HG02642 (cell line): Measurements from ENCODE around the gene DNAJB5.
"Not testable (repeated sequence)": the region's sequence is repeated elsewhere in the genome, so short reads cannot be mapped to it uniquely, and the experiment has no call there.

ENCODE experiments used
- ATAC-seq: cut with Tn5 transposase; IDR thresholded peaks from one replicate; pipeline ENCODE4 v1.9.1; 2021; ENCODE audit warnings: mild to moderate bottlenecking; ENCODE audit not compliant: unreplicated experiment, poor library complexity

DNAJB5 gene

DNA sequence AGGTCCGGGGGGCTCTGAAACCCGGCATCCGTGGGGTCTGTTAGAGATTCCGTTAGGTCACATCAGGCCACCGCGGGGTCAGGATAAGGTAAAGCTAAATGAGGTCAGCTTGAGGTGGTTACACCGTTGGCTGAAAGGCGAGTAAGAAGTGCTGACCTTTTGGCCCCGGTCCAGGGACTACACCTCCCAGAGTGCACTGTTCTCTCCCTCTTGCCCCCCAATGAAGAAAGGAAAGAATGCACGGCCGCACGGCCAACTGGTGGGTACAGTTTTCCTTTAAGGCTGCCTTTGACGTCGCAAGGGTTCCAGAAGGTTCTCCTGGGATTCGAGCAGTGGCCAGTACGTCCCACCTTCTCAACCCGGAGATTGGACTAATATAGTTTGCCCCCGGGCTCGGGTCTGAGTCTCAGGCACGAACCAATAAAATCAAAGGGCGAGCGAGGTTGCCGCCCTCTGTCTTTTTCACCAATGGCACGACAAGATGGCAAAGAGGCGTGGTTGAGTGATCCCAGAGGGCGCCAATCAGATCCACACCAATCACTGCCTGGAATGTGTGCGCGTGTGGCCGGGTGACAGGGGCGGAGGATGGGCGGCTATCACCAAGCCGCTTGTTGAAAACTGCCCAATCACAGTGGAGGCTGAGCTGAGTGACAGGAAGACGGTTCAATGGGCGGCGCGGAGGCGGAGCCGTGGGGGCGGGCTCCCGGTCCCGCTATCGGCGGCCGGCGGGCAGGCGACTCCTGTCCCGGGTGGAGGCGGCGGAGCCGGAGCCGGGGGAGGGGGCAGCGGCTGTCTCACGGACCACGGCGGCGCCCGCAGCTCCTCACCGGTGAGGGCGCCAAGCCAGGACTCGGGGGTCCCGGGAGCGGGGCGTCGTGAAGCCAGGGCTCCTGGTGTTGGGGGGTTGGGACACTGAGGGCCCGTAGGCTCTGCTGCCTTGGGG, at the start of gene DNAJB5:
TSS of gene DNAJB5 (plus strand) at position 743 of the 943 bp plus-strand sequence. CDS start 886 bp downstream, outside the sequence.
- peak; percentile 88 for ATAC-seq

DNA sequence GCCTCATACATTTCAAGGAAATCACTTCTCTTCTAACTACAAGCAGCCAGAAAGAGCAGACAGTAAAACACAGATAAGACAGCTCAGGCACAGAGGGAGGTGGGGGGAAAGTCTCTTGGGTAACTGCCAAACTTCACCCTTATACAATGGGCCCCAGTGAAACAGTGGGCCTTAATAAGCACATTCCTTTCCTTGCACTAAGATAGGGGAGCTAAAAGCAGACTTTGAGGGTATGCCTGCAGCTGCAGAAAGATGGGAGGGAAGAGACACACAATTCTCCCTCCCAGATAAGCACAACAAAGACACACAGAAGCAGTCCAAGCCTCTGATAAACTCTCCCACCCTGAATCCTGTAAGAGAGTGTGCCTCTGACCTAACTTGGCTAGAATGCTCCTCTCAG, 49.6 kb upstream of the DNAJB5 start:
- not testable (repeated sequence) for ATAC-seq

DNA sequence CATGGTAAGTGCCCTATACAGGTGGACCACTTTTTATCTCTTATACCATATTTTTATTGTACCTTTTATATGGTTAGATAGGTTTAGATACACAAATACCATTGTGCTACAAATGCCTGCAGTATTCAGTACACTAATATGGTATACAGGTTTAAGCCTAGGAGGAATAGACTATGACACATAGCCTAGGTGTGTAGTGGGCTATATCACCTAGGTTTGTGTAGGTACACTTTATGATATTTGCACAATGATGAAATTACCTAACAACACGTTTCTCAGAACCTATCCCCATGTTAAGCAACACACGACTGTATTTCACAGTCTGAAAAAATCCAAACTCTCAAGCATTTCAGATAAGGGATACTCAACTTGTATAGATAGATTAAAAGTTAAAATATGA, 41.1 kb upstream of the DNAJB5 start:
- no peak for ATAC-seq

DNA sequence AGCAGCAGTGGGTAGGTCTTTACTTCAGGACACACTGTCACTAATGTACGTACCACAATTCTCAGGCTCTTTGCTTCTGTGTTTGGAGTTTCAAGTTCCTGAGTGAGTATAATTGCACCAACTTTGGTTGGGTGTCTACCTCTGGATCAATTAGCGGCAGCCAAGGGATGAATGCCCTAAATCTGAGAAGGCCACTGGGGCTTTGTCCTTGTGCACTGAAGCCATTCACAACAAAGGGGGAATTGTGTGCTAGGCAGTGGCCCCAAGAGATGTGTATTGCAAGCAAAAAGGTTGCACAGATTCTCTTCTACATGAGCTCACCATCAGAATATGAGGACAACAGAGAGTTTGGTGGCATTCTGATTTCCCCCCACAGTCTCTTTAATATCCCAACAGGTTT, 35.3 kb upstream of the DNAJB5 start:
- ATAC-seq: no peak

DNA sequence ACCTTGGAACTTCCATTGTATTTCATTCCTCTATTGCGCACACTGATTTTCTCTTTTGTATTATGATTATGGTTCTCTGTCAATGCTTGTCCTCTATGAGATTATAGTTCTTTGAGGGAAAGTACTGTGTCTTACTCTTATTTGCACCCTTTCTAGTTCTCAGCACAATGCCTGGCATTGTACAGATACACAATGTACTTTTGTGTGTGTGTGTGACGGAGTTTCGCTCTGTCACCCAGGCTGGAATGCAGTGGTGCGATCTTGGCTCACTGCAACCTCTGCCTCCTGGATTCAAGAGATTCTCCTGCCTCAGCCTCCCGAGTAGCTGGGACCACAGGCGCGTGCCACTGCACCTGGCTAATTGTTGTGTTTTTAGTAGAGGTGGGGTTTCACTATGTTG, 33.5 kb upstream of the DNAJB5 start:
- ATAC-seq: not testable (repeated sequence)

DNA sequence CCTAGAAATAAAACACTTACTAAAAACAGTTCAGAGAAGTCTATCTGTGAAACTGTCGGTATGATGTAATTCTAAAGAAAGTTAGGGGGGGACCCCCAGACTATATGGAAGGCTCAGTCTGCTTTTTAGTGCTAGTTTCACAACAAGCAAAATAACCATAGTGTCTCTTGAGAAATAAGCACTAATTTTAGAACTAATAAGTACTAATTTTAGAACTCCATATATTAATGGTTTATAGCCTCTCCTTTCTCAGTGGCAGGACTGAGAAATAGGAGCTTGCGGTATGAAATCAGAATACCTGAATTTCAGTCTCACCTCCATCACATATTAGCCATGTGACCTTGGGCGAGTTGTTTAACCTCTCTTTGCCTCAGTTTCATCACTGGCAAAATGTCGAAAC, 32.9 kb upstream of the DNAJB5 start:
- no peak for ATAC-seq

DNA sequence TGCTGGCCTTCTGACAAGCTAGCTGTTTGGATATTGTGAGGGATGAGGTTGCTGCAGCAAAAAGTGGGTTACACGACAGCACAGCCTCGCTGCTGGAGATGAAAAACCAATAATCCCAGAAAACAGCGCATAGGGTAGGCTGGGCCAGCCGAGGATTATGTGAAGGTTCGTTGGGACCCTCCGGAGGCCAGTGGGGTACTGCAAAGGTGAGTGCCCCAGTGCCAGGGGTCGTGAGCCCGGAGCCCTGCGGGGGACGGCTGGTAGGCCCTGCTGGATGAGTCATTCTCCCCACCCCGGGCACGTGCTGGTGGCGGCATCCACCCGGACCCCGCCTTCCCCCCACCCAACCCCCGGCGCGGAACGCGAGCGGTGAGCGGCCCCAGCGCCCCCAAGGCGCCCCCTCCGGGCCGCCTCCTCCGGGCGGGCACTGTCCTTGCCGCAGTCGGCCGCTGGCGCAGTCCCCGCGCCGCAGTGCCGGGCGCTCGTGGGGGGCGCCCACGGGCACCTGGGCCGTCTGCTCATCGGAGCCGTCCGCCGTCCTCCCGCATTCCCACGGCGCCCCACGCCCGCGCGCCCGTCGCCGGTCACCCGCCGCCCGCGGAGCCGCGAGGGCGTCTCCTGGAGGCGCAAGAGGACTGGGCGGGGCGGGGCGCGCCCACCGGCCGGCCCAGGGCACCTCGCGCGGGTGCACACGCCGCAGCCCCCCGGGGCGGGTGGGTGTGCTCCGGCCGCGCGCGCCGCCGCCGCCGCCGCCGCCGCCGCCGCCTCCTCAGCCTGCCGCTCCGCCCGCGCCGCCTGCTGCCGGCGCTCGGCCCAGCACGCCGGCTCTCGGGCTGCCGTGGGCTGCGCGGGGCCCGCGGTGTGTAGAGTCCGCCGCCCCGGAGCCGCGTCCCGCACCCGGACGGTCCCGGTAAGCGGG, 31.8 kb upstream of the DNAJB5 start, which contains the start of gene PHF24:
TSS of gene PHF24 (plus strand) at position 794 of the 919 bp plus-strand sequence. CDS start 13,014 bp downstream, outside the sequence.
- ATAC-seq: no peak

DNA sequence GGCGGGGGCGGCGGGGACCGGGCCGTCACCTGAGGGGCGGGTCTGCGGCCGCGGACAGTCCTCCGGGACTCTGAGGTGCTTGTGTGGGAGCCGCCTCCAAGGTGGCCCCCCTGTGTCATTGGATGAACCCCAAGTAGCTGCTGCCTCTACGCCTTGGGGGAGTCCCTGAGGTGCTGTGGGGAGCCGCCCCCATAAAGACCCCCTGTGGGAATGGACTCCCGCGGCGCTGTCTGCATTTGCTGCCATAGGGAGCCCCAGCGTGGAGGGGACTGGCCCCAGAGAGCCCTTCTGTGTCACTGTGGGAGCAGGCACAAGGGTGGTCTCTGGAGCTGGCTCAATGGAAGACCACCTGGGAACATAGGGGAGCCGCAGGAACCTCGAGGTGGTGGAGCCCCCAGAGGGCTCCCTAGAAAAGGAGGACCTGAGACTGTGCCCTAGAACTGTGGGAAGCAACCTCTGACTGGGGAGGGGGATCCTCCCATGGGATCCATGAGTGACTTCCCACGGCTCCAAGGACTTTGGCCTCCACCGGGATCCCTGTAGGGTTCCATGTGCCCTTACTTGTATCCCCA, 31.0 kb upstream of the DNAJB5 start:
- no peak for ATAC-seq

DNA sequence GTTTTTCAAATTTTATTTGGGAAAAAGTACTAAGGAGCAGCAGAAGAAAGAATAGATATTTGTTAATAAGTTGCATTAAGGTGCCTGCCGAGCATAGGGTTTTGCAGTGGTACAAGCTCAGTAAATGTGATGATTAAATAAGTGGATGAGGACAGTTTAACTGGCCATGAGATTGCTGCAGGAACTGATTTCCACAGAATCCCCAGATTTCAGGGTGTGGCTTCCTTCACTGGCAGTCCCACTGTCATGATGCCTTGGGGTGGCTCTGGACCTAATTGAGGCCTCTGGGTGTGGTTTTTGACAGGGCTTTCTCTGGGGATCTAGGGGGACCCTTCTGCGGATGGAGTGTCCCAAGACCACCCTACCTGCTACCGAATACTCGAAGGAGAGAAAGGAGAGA, 30.1 kb upstream of the DNAJB5 start:
- no peak for ATAC-seq

DNA sequence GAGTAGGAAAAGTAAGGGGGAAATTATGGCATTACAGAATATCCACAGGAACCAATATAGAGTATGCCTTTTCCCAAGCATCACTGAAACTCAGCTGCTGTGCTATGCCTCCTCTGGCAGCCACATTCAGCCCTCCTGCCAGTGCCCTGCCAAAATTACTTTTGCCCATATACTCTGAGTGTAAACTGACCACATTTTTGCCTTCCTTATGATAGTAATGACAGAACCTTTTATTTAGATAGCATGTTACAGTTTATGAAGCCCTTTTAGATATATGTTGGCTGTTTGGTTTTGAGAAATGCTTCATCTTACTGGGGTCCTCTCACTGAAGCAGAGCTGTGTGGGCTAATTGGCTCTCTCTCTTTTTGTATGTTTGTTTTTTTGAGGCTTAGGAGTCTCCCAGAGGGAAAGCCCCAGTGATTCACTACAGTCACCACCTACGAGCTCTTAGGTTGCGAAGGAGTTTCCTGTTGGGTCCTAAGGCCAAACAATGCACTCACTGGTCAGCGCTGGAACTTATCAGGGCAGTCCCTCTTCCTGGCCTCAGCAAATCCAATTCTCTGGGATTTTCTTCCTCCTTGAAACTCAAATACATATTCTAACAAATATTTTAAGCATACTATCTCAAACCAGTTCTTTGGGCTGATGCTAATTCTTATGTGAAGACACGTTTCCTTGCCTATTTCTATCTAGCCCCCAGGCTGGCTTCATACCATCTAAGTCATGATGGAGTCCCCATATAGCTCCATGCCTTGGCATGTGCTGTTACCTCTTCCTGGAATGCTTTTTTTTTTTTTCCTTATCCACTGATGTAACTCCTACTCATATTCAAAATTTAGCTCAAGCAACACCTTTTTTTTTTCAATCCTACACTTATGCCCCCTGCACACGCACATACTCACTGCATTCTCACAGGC, 27.7 kb upstream of the DNAJB5 start:
- ATAC-seq: no peak

DNA sequence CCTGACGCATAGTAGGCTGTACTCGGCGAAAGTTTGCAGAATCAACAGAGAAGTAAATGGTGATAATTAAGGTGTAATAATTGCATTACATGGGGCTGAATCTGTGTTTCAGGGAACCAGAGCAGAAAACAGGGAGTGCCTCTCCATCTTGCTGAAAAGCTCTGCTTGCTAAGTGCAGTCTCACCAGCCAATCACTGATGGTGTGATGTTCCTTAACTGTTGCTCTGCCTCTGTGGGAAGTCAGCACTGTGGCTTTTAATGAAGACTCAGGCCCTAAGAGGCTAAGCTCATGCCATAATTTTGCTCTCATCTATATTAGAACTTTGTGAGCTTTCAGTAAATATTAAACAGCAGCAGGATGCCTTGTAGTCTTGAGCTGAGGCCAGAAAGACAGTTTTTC, 27.0 kb upstream of the DNAJB5 start:
- ATAC-seq: no peak

DNA sequence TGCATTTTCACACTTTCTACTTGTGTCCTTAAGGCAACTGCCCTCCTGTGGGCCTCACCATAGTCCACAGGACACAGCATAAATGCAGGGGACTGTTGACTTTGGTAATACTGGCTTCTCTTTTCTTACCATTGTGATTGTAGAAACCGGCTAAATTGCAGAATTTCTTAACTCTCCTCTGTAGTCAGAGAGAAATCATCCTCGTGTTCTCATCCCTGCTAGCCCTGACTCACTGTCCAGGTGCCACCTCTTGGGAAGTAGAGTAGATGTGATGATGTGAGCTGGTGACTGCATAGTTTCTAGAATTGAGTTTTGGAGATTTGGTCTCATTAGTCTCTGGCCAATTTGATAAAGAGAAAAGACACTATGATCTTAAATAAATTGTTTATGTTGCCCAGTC, 26.0 kb upstream of the DNAJB5 start:
- ATAC-seq: no peak

DNA sequence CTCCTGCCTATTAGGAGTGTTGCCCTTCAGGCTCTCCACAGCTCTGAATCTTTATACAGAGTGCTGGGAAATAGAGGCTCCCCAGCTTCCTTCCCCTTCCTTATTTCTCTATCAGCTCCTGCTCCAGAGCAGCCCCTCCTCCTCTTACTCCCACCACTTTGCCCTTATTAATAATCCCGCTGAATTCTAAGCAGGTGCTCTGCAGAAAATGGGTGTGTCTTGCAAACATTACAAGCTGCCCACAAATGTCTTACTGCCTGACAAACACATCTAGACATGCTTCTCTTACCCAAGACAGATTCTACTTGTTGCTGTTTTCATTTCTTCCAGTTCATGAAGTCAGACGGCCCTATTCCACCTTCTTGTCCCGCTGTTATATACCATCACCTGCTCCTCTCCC, 25.1 kb upstream of the DNAJB5 start:
- ATAC-seq: no peak

DNA sequence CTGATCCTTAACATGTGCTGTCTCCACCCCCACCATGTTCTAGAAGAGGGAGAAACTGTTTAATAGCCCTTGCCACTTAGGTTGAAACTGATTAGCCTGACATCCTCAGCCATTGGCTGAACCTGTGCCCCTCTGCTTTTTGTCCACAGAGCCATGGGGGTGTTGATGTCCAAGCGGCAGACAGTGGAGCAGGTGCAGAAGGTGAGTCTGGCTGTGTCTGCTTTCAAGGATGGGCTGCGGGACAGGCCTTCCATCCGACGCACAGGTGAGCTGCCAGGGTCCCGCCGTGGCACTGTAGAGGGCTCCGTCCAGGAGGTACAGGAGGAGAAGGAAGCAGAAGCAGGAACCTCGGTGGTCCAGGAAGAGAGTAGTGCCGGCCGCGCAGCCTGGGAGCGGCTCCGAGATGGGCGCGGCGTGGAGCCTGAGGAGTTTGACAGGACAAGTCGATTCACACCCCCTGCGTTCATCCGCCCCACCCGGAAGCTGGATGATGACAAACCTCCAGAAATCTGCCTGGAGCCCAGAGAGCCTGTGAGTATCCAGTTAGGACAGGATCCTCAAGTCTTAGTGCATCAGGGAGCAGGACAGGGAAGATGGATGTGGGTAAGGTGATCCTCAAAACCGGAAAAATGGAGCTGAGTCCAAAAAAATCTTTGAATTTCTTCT, 18.3 kb upstream of the DNAJB5 start:
- ATAC-seq: no peak

DNA sequence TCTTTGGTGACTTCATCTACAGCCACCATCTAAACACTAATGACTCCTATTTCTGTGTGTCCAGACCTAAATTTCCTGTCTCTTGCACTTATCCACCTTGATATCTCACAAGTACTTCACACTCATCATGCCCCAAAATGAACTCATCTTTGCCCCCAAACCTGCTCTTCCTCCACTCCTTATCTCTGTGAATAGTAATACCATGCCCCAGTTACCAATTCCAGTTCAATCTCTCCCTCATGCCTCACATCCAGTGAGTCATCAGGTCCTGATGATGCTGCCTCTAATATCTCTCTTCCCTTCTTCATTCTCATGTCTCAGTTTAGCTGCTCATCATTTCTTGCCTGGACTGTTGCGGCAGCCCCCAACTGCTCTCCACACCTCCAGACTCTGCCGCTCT, 14.9 kb upstream of the DNAJB5 start:
- ATAC-seq: no peak

DNA sequence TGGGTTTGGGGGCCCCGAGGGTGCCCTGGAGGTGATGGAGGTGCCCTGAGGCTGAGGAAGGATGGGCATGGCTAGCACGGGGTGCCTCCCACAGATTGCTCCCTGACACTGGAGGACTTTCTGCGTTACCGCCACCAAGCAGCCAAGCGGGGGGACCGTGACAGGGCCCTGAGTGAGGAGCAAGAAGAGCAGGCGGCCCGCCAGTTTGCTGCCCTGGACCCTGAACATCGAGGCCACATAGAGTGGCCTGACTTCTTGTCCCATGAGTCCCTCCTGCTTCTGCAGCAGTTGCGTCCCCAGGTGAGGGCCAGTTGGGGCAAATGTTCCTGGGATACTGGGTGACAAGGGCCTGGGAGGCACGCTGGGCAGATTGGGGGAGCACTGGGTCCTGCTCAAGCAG, 13.1 kb upstream of the DNAJB5 start:
- no peak for ATAC-seq

DNA sequence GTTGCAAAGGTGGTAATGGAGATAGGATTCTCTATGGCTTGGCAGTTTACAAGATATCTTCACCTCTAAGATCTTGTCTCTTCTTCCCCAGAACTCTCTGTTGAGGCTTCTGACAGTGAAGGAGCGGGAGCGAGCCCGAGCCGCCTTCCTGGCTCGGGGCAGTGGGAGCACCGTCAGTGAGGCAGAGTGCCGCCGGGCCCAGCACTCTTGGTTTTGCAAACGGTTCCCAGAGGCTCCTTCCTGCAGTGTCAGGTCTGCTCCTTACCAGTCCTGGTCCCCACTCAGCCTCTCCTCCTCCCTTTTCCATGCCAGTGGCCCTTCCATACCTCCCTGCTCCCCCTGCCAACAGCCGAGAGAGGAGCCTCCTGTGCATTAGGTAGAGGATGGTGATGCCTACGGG, 12.6 kb upstream of the DNAJB5 start:
- no peak for ATAC-seq

DNA sequence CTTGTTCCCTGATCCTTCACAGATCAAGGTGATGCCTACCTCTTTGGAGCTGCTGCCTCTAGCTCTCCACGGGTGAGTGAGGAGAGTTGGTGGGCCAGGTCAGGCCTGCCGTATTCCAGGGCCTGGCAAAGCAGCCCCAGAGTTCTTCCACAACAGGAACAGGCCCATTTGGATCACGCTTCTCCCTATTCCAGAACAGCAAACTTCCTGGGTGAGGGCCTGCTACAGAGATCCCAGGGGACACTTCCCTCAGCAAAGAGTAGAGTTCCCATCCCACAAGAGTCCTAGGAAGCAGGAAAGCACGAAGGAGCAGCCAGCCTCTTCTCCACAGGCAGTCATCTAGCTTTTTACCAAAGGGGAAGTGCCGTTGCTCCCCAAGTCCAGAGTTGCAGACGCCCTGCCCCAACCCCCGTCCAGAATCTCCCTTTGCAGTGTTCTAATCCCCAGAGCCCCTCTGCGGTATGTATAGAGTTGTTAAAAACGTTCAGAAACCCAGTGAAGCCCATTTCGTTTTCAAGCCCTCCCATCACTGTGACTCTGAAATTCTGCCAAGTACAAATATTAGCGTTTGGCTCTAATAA, 9.3 kb upstream of the DNAJB5 start:
- ATAC-seq: no peak

DNA sequence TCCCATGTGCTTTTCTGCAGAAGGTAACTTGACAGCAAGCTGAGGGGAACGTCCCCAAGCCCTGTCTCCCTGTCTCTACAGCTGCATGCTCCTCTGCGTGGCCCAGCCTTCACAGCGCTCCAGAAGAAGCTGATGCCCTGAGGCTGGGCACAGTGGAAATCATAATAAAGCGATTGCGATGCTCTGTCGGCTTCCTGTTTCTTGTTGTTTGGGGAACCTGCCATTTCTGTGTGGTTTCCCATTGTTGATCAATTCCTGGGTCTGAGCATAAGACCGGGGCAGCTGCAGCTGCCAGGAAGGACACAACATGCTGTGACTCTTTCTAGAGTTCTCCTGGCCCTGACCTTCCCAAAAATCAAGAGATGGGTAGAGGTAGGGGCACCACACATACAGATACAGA, 7.2 kb upstream of the DNAJB5 start:
- ATAC-seq: no peak
